Smooth muscle cell (in vitro differentiated cells): Measurements from ENCODE around the gene SFXN5. TPM values are rescaled to one million over a fixed set of nuclear protein-coding genes. Genes with fewer than 3 reads are reported as not detected.
A peak's percentile ranks its signal among the peaks of the same experiment; 100 is the strongest.

Experiments used
- DNase-seq: peaks from one replicate; lab custom pipeline; 2025; ENCODE audit not compliant: unreplicated experiment; lab: John Stamatoyannopoulos, UW
- H2AFZ ChIP-seq: fragments of 200-600 bp; sonication (generic); 2 replicates; pipeline ENCODE4 v1.6.0; 2016; ENCODE audit warnings: antibody characterized with exemption, low read depth, mild to moderate bottlenecking
- H3F3A ChIP-seq: fragments of 200-600 bp; sonication (generic); 2 replicates; pipeline ENCODE4 v1.6.0; 2017; ENCODE audit warnings: antibody characterized with exemption, low read depth
- H3K27ac ChIP-seq: fragments of 200-600 bp; sonication (generic); 2 replicates; pipeline ENCODE4 v1.5.1; 2016; ENCODE audit warnings: low read depth, mild to moderate bottlenecking
- H3K27me3 ChIP-seq: fragments of 200-600 bp; sonication (generic); 2 replicates; pipeline ENCODE4 v1.6.1; 2016; ENCODE audit warnings: low read depth, mild to moderate bottlenecking
- H3K36me3 ChIP-seq: fragments of 200-600 bp; sonication (generic); 2 replicates; pipeline ENCODE4 v1.5.1; 2016; ENCODE audit warnings: low read depth
- H3K4me1 ChIP-seq: fragments of 200-600 bp; sonication (generic); 2 replicates; pipeline ENCODE4 v1.5.1; 2016; ENCODE audit warnings: low read depth
- H3K4me2 ChIP-seq: fragments of 200-600 bp; sonication (generic); 2 replicates; pipeline ENCODE4 v1.6.0; 2016; ENCODE audit warnings: mild to moderate bottlenecking
- H3K4me3 ChIP-seq: fragments of 200-600 bp; sonication (generic); 2 replicates; pipeline ENCODE4 v1.5.1; 2016; ENCODE audit warnings: mild to moderate bottlenecking
- H3K79me2 ChIP-seq: fragments of 200-600 bp; sonication (generic); 2 replicates; pipeline ENCODE4 v1.6.0; 2016; ENCODE audit warnings: low read depth, mild to moderate bottlenecking
- H3K9ac ChIP-seq: fragments of 200-600 bp; sonication (generic); 2 replicates; pipeline ENCODE4 v1.6.0; 2016; ENCODE audit warnings: low read depth
- H3K9me3 ChIP-seq: fragments of 200-600 bp; sonication (generic); replicated peaks from 2 replicates; pipeline ENCODE4 v1.5.1; 2016; ENCODE audit warnings: low read depth
- H4K20me1 ChIP-seq: fragments of 200-600 bp; sonication (generic); 2 replicates; pipeline ENCODE4 v1.6.0; 2016; ENCODE audit warnings: low read depth
- CTCF ChIP-seq: fragments of 200-600 bp; sonication (generic); IDR thresholded peaks from 2 replicates; pipeline ENCODE4 v1.5.1; 2017; ENCODE audit warnings: borderline replicate concordance, mild to moderate bottlenecking, antibody characterized with exemption; ENCODE audit not compliant: insufficient read depth, poor library complexity, severe bottlenecking
- WGBS: methylation state at CpG from one replicate; pipeline ENCODE4 v1.1.7; 2016; ENCODE audit warnings: low lambda C conversion rate; 5-methylcytosine and 5-hydroxymethylcytosine counted together
- polyA plus RNA-seq: library from polyadenylated mRNA; unstranded; fragments of >200 nt; fragmentation: Nextera tagmentation; extraction: Ambion mirVana; gene quantifications from 2 replicates; pipeline ENCODE4 v1.2.1, GENCODE V29; 2016
- total RNA-seq: library from RNA; depleted of rRNA; stranded (reverse); fragments of >200 nt; gene quantifications from 2 replicates; pipeline ENCODE4 v1.2.3, GENCODE V29; 2014

SFXN5 gene
- total and polyA plus RNA-seq, 2 experiments from 2014 or later: 6.9 to 8.3 TPM

GRCh38 chr2:72982219-72982618 is 89.3 kb downstream of the SFXN5 start:
- Histone ChIP-seq H4K20me1 (no peaks in the 10 kb centered on the region), H3K27ac (no peak overlapping the region), H3K79me2 (no peaks in the 10 kb centered on the region), H3K4me1 (no peaks in the 10 kb centered on the region), H3F3A (no peaks in the 10 kb centered on the region), H3K36me3 (no peaks in the 10 kb centered on the region), H3K9me3 (no peaks in the 10 kb centered on the region), H2AFZ (no peak overlapping the region), H3K4me2 (no peak overlapping the region), H3K9ac (no peak overlapping the region), H3K4me3 (no peak overlapping the region), H3K27me3 (no peaks in the 10 kb centered on the region)
- WGBS: 94% methylated on average over 2 of the region's 2 CpGs
- DNase-seq: no peak
- no peak for TF ChIP-seq CTCF

GRCh38 chr2:72981536-72981935 is 90.0 kb downstream of the SFXN5 start:
- no peaks in the 10 kb centered on the region for H3K79me2 ChIP-seq
- no peaks in the 10 kb centered on the region for H3K9me3 ChIP-seq
- H3F3A ChIP-seq: no peaks in the 10 kb centered on the region
- H3K9ac ChIP-seq: no peak overlapping the region
- 95% methylated on average over 5 of the region's 5 CpGs for WGBS
- H3K27ac ChIP-seq: no peak overlapping the region
- H4K20me1 ChIP-seq: no peaks in the 10 kb centered on the region
- H3K4me2 ChIP-seq: no peak overlapping the region
- H3K4me3 ChIP-seq: no peak overlapping the region
- no peaks in the 10 kb centered on the region for H3K36me3 ChIP-seq
- TF ChIP-seq CTCF: no peak
- no peaks in the 10 kb centered on the region for H3K27me3 ChIP-seq
- H2AFZ ChIP-seq: no peak overlapping the region
- DNase-seq: no peak
- H3K4me1 ChIP-seq: no peaks in the 10 kb centered on the region

GRCh38 chr2:72980535-72981217 is 90.8 kb downstream of the SFXN5 start:
- no peaks in the 10 kb centered on the region for H4K20me1 ChIP-seq
- H3K9me3 ChIP-seq: no peaks in the 10 kb centered on the region
- H3F3A ChIP-seq: no peaks in the 10 kb centered on the region
- TF ChIP-seq CTCF: no peak
- H2AFZ ChIP-seq: no peak overlapping the region
- H3K4me2 ChIP-seq: peak overlapping the region; percentile 43
- H3K79me2 ChIP-seq: no peaks in the 10 kb centered on the region
- H3K27ac ChIP-seq: peak overlapping the region; percentile 38
- H3K9ac ChIP-seq: no peak overlapping the region
- no peak overlapping the region for H3K4me3 ChIP-seq
- H3K27me3 ChIP-seq: no peaks in the 10 kb centered on the region
- no peaks in the 10 kb centered on the region for H3K4me1 ChIP-seq
- no peak for DNase-seq
- 58% methylated on average over 11 of the region's 11 CpGs for WGBS
- H3K36me3 ChIP-seq: no peaks in the 10 kb centered on the region

- H3K4me1 ChIP-seq: no peaks in the 10 kb centered on the region
- no peak overlapping the region for H3K4me3 ChIP-seq
- no peaks in the 10 kb centered on the region for H4K20me1 ChIP-seq
- H3K36me3 ChIP-seq: no peaks in the 10 kb centered on the region
- DNase-seq: no peak
- no peak overlapping the region for H3K9ac ChIP-seq
- no peaks in the 10 kb centered on the region for H3K79me2 ChIP-seq
- H3K27ac ChIP-seq: peak overlapping the region; percentile 38
- H3K9me3 ChIP-seq: no peaks in the 10 kb centered on the region
- H2AFZ ChIP-seq: no peak overlapping the region
- WGBS: 75% methylated on average over 3 of the region's 3 CpGs
- no peak for TF ChIP-seq CTCF
- peak overlapping the region; percentile 9 for H3K4me2 ChIP-seq
- no peaks in the 10 kb centered on the region for H3F3A ChIP-seq
- no peaks in the 10 kb centered on the region for H3K27me3 ChIP-seq
Measured at GRCh38 chr2:72979896-72980295, 91.6 kb downstream of the SFXN5 start.
